Loucy (cell line): ENCODE data around the gene ABCC9.

Experiments
- CTCF ChIP-seq: fragments of 200-600 bp; sonication (generic); conservative IDR thresholded peaks from 2 replicates; pipeline ENCODE4 v1.5.1; 2014; ENCODE audit warnings: mild to moderate bottlenecking, antibody characterized with exemption, low read length
- EZH2phosphoT487 ChIP-seq: fragments of 200-600 bp; IDR thresholded peaks from 2 replicates; pipeline ENCODE4 v1.6.1; 2018; ENCODE audit warnings: antibody characterized with exemption, mild to moderate bottlenecking, moderate library complexity, borderline replicate concordance

GRCh38 chr12:21945002-21945401 lies 3.8 kb upstream of the ABCC9 start:
- TF ChIP-seq CTCF (no peak), EZH2phosphoT487 (no peak)
